Fibroblast of skin of back (primary cell): ENCODE measurements around the gene CAPN5.

Experiments used
- DNase-seq: peaks from one replicate; pipeline ENCODE4 v3.0.0-alpha.2; 2013

CAPN5 gene

DNA sequence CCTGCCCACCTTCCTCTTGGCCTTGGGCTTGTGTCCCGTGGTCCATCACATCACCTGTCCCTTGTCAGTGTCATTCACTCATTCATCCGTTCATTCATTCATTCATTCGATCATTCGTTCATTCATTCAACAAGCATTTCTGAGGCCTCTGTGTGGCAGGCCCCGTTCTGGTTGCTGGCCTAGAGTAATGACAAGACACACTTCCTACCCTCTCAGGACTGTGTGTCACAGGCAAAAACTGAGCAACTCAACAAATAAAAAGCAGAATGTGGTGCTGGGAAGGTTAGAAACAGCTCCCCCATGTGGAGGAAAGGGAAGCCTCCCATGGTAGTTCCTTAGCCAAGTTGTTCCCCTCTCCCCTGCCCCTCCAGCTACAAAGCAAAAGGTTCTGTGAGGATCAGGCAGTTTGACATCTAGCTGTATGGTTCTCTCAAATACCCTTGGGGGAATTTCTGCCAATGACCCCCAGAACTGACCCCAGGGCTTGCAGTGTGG lies 34.3 kb downstream of the CAPN5 start:
- peak; percentile 34 for DNase-seq

DNA sequence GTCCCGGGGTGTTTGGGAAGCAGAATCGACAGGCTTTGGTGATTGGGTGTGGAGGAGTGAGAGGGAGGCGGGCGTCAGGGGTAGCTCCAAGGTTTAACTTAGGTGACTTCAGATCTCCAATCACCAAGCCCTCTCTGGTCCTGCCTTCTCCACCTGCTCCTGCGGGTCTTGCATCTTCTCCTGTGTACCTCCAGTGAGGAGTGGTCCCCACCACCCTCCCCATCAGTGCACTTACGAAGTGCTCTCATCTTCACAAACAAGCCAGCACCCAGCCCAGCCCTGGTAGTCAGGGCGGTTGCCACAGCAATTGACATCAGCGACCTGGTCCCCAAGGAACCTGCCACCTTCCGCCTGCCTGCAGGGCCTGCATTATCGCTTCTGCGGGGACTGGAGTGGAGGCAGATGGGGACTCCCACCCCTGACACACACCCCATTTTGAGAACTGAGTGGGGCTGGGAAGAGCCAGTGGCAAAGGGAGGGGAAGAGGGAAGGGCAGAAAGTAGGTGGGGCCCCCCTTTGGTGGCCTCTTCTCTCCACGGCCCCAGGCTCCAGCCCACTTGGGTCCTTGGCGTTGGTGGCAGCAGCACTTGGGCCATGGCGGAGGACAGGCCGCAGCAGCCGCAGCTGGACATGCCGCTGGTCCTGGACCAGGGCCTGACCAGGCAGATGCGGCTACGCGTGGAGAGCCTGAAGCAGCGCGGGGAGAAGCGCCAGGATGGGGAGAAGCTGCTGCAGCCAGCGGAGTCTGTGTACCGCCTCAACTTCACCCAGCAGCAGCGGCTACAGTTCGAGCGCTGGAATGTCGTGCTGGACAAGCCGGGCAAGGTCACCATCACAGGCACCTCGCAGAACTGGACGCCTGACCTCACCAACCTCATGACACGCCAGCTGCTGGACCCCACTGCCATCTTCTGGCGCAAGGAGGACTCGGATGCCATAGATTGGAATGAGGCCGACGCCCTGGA lies 35.8 kb downstream of the CAPN5 start, which contains the start of gene OMP:
OMP (plus strand) TSS at position 595 of the 965 bp plus-strand sequence; CDS start at position 595, 0 bp downstream.
- DNase-seq = no peak

DNA sequence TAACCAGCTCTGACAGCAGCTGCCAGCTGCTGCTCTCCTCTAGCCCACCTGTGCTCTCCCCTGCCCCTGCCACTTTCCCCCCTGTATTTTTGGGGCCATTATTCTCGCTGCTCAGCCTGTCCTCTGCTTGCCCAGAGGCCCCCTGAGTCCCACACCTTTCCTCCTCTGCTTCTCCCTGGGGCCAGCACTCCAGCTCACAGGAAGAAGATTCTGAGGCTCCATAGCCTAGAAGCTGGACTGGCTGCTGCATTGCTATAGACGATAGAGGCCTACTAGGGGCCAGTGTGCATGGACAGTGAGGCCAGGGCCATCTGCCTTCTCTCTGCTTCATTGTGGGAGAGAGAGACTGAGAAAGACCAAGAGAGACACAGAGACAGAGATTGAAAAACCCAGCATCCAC lies 36.5 kb downstream of the CAPN5 start:
- DNase-seq = no peak

DNA sequence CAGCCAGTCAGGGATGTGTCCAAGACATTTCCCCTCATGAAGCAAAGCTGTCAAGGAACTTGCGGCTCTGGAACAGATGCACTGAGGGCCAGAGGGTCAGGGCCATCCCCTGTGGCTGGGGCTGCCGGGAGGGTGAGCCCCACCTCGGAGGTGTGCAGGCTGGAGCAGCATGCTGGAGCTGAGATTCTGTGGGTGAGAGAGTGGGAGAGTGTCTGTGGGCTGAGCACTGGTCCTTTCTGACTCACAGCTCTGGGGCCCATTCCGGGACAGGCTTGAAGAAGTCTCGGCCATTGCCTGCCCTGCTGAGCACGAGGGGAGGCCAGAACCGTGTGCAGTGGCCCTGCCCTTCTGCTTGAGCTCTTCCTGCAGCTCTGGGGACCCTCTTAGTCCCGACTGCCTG lies 38.0 kb downstream of the CAPN5 start:
- DNase-seq = no peak

DNA sequence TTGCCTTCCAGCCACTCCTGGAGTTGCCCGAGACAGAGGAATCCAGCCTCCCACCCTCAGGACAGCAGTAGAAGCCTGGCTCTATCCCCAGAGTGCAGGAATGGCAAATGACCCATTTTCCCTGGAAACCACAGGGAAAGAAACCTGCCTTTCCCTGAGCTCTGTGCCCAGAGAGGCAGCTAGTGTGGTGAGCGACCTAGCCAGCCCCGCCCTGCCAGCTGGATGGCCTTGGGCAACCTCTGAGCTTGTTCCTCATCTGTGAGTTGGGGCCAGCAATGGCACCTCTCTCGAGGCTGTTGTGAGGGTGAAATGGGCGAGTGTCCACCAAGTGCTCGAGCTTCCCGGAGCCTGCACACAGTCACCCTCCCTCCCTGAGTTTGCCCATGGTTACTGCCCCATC lies 39.5 kb downstream of the CAPN5 start:
- no peak for DNase-seq

DNA sequence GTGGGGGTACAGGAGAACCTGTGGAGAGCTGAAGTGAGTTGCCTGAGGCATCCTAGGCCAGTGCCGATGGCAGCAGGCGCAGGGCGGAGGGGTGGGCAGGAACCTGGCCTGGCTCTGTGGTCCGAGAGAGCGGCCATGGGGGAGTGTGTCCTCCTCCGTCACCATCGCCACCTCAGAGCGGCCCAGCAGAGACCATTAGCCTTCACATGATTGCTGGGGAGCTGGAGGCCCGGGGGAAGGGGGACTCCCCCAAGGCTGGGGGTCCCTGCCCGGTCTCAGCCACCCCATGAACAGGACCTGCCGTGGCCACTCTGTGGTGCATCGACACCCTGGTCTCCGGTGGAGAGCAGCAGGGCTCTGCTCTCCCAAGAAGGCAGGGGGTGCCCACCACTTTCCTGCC lies 40.0 kb downstream of the CAPN5 start:
- no peak for DNase-seq

DNA sequence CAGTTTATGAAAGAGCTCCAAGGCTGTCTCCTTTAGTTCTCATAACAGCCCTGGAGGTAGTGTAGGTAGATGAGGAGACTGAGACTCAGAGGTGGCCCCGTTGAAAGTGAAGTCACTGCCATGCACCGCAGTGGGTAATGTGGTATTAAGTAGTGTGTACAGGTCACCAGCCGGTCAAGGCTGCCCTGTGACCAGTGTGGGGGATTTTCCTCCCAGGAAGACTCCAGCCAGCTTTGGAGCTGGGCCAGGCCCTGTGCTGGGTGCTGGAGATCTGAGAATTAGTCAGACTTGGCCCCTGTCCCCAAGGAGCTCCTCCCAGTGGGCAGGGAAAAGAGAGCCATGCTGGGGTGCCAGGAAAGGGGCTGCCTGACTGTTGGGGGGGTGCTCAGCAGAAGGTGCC lies 41.2 kb downstream of the CAPN5 start:
- DNase-seq = peak; percentile 76

DNA sequence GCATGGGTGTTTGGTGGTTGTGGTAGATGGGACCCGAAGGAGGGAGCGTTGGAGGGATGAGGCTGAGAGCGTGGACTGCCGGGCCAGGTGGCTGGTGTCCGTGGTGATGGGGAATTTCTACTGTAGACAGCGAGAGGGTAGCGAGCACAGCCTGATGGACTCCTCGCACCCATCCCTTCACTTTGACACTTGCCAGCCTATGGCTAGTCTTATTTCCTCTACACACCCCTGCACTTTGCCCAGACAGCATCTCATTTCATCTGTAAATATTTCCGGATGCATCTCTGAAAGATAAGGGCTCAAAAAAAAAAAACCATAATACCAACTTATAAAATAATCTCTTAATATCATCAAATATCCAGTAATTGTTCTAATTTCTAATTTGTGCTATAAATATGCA lies 41.7 kb downstream of the CAPN5 start:
- DNase-seq = no peak

DNA sequence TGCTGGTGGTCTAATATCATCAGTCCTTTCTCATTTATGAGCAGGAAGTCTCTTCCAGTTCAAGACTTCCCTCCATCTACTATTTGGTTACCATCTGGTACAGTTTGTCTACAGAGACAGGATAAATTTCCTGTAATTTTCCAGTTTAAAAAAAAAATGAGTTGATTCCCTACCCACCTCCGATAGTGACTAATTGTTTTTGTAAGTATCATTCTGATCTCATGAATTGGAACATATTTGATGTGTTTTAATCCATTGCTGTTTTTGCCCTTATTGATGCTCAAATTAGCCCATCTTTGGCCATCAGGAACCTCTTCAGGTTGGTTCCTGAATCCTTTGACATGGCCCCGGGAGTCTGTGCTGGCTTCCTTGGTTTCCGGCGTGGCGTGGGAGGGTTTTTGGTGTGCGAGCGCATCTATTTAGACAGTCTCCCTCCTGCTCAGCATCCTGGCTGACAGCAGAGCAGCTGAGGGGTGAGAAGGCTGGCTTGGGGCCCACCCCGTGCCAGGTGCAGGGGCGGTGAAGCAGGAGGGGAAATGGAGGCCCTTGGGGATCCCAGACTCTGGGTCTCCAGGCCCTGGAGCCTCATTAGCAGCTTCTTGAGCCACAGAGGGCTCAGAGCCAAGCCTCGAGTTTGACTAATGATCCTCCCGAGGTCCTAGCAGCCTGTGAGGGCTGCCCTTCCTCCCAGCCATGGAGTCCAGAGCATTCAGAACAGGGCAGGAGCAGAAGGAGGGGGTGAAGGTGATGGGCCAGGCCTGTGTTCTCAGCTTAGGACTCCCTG lies 42.7 kb downstream of the CAPN5 start:
- peak; percentile 19 for DNase-seq

DNA sequence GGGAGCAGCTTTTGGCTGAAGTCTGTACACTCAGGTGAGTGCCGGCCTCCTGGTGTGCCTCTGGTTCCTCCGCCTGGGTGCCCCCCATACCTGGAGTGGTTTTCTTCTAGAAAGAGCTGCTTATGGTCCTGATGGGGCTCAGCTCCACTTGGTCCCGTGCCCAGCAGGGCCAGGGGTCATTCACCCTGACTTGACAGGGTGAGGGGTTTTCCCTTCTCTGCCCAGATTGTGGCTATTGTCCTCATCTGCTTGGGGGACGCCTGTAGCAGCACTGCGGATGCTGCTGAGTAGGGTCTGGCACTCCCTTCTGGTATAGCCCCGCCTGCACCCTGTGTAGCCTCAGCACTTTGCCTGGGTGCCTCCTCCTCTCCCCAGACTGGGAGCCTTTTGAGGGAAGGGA lies 44.1 kb downstream of the CAPN5 start:
- DNase-seq = no peak

DNA sequence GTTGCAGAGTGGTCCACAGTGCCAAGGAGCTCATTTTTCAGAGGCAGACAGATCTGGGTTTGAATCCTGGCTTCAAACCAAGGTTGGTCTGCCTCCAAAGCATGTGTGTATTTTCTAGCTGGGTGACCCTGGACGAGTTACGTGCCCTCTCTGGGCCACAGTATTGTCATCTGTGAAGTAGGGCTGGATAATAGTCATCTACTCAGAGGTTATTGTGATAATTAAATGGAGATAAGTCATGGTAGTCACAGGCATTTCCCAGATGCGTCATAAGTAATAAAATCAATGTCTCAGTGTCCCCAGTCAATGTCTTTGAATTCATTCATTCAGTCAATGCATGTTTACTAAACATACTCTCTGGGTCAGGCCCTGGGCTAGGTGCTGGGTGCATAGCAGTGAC lies 44.5 kb downstream of the CAPN5 start:
- DNase-seq = no peak

DNA sequence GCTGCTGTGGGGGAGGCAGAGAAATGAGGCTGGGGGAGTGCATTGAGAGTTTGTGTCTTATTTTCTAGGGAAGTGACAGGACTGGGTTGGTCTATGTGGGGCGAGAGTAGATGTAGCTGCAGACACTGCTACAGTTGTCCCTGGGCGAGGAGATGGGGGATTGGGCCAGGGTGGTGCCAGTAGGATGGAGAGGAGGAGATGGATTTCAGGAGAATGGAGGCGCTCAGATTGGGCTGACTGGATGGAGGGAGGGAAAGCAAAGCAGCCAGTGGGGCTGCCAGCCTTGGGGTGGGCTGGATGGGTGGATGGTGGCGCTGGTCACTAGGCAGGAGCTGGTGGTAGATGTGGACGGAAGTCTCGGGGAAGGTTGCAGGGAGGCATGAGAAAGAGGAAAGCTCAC lies 45.2 kb downstream of the CAPN5 start:
- DNase-seq = no peak

DNA sequence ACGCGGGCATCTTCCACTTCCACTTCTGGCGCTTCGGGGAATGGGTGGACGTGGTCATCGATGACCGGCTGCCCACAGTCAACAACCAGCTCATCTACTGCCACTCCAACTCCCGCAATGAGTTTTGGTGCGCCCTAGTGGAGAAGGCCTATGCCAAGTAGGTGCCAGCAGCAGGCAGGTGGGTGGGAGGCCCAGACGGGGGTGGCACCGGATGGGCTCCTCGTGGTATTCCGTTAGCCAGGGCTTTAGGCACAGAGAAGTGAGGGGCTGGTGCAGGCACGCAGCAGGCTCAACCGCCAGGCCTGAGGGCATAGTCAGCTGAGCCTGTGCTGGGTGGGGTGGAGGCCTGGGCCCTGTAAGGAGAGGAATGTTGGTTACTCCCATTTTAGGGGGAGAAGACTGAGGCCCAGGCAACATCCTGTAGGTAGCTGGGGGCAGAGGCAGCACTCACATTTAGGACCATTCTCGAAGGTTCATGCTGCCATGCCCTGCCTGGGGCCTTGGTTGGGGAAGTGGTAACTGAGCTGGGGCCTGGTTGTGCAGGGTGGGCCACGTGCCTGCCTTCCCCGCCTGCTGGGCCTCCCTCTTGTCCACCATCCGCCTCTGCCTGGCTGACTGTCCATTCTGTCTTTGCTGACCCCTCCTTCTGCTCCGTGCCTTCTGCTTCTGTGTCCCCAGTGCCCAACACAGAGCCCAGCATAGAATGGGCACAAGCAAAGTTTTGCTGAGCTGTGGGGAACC lies 46.0 kb downstream of the CAPN5 start:
- DNase-seq = no peak

DNA sequence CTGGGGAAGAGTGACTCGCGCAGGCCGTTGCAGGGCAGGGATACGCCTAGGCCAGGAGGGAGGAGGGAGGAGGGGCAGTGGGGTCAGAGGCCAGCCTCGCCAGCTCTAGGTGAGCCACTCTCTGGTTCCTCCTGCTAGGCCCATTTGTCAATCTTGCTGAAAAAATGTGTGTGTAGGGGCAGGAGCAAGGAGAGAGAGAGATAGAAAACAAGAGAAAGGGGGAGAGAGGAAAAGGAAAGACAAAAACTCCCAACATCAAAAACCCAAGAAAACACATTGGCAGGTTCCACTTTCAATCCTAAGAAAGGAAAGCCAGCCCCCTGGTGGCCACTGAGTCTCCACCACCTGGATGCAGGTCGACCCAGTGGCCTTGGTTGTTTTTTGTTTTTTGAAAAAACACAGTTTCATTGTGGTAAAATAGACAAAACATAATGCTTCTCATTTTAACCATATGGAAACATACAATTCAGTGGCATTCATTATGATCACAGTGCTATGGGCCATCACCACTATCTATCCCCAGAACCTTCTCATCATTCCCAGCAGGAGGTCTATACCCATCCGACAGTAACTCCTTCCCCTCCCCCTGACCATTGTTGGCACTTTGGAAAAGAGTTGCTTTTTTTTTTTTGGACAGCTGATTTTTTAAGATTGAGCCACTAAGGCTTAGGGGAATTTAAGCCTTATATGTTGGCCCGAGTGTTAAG lies 46.8 kb downstream of the CAPN5 start:
- DNase-seq = peak; percentile 24

DNA sequence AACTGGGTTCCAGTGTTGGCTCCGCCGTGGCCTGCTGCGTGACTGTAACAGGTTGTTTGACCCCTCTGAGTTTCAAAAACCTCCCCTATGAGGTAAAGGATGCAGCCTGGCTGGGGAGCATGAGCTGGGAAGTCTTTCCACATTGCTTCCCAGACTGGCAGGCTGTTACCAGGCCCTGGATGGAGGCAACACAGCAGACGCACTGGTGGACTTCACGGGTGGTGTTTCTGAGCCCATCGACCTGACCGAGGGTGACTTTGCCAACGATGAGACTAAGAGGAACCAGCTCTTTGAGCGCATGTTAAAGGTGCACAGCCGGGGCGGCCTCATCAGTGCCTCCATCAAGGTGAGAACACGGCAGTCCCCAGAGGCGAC lies 47.3 kb downstream of the CAPN5 start:
- no peak for DNase-seq

DNA sequence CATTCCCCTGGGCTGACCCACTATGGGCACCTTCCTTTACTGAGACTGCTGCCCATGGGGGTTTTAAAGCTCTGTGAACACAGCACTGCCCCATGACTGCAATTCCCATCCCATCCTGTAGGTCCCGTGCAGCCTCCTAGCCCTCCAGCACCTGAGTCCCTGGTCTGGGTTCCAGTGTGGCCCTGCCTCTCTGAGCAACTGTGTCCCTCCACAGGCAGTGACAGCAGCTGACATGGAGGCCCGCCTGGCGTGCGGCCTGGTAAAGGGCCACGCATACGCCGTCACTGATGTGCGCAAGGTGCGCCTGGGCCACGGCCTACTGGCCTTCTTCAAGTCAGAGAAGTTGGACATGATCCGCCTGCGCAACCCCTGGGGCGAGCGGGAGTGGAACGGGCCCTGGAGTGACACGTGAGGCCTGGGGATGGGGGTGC lies 48.4 kb downstream of the CAPN5 start:
- no peak for DNase-seq

DNA sequence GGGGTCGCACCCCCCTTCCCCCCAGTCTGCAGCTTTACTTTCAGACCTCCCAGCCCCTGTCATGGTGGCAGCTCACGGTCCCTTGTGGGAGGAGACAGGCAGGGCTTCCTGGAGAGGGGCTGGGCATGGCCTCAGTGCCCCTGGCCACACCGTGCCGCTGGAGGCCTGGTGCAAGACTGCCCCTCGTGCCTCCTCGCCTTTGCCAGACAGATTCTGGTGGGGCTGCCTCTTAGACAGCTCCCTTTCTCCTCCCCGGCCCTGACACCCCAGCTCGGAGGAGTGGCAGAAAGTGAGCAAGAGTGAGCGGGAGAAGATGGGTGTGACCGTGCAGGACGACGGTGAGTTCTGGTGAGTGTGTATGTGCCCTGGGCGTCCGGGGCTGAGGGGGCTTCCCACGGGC lies 49.2 kb downstream of the CAPN5 start:
- DNase-seq = no peak

DNA sequence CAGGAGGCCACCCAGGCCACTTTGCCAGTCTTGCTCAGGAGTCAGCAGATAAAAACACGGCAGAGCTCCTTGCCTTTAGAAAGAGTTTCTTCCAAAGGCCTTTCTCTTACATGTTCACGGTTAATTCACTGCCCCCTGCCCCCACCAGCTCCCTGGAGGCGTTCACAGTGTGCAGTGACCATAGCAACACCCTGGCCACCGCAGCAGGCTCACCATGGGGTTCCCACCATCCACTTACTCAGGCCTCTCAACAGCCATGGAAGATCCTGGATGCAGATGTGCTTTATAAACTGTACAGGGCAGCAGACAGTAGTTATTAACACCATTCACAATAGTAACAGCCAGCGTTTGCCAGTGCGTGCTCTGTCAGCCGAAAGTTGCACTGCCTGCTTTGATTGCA lies 50.7 kb downstream of the CAPN5 start:
- DNase-seq = no peak

DNA sequence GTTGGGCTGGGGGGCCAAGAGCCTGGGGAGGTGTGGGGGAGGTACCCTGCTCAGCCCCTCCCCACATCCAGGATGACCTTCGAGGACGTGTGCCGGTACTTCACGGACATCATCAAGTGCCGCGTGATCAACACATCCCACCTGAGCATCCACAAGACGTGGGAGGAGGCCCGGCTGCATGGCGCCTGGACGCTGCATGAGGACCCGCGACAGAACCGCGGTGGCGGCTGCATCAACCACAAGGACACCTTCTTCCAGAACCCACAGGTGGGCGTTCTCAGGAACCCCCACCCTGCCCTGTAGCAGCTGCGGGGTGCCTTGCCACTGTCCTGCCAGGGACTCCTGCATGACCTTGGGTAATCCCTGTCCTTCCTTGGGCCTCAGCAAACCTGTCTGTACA lies 51.3 kb downstream of the CAPN5 start:
- no peak for DNase-seq

DNA sequence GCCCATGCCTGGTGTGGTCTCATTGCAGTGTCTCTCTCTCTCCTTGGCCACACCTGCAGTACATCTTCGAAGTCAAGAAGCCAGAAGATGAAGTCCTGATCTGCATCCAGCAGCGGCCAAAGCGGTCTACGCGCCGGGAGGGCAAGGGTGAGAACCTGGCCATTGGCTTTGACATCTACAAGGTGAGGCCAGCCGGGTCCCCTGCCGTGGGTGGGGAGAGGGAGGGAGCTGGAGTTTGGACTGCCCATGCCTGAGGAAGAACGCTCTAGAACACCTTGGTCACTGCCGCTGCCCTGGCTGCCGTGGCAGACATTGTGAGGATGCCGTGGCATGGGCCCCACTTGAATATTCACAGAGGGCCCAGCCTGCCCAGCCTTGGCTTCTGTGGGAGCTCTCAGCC lies 52.2 kb downstream of the CAPN5 start:
- no peak for DNase-seq

DNA sequence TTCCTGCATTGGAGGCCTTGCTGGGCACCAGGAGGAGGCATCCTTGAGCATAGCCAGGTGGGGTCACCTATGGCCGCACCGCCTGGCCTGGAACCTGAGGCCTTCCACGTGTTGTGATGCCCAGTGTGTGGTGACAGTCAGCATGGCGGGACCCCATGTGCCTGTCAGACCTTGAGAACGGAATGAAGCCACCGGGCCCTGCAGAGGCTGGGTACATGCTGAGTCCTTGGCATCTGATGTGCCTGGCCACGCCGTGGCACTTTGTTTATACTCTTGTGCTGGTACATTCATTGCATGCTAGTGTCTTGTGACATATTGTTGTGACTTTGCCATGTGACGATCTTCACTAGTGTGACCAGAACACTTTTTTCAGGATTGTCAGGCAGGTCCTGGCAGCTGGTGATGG lies 52.8 kb downstream of the CAPN5 start:
- DNase-seq = no peak

DNA sequence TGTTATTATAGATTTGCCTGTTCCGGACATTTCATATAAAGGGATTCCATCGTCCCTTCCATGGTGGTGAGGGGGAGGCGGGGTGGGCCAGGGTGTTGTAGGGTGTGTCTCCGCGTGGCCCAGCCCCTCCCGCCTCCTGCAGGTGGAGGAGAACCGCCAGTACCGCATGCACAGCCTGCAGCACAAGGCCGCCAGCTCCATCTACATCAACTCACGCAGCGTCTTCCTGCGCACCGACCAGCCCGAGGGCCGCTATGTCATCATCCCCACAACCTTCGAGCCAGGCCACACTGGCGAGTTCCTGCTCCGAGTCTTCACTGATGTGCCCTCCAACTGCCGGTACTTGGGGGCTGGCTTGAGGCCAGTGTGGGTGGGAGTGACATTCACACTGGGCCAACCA lies 53.8 kb downstream of the CAPN5 start:
- DNase-seq = no peak
